C4-2B (cell line): ENCODE measurements around the gene RRBP1.

ENCODE experiments used
- H3K27ac ChIP-seq: fragments of 450-650 bp; 2 replicates; pipeline ENCODE4 v1.5.1; 2017
- ZFX ChIP-seq: fragments of 450-650 bp; IDR thresholded peaks from 2 replicates; pipeline ENCODE4 v1.6.1; 2017
- TF ChIP-seq, protein P1 (sequence below): fragments of 450-650 bp; conservative IDR thresholded peaks from 2 replicates; pipeline ENCODE4 v1.5.1; 2017; ENCODE audit warnings: mild to moderate bottlenecking

The RRBP1 gene

GRCh38 chr20:17723301-17723691 is 41.3 kb upstream of the RRBP1 start:
- no peak overlapping the region for H3K27ac ChIP-seq
- TF ChIP-seq, protein P1, sequence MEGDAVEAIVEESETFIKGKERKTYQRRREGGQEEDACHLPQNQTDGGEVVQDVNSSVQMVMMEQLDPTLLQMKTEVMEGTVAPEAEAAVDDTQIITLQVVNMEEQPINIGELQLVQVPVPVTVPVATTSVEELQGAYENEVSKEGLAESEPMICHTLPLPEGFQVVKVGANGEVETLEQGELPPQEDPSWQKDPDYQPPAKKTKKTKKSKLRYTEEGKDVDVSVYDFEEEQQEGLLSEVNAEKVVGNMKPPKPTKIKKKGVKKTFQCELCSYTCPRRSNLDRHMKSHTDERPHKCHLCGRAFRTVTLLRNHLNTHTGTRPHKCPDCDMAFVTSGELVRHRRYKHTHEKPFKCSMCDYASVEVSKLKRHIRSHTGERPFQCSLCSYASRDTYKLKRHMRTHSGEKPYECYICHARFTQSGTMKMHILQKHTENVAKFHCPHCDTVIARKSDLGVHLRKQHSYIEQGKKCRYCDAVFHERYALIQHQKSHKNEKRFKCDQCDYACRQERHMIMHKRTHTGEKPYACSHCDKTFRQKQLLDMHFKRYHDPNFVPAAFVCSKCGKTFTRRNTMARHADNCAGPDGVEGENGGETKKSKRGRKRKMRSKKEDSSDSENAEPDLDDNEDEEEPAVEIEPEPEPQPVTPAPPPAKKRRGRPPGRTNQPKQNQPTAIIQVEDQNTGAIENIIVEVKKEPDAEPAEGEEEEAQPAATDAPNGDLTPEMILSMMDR, result no peak
- no peak for TF ChIP-seq ZFX

GRCh38 chr20:17722493-17723300 is 40.7 kb upstream of the RRBP1 start:
- TF ChIP-seq, protein P1, result no peak
- no peak for TF ChIP-seq ZFX
- H3K27ac ChIP-seq, result no peak overlapping the region

DNA sequence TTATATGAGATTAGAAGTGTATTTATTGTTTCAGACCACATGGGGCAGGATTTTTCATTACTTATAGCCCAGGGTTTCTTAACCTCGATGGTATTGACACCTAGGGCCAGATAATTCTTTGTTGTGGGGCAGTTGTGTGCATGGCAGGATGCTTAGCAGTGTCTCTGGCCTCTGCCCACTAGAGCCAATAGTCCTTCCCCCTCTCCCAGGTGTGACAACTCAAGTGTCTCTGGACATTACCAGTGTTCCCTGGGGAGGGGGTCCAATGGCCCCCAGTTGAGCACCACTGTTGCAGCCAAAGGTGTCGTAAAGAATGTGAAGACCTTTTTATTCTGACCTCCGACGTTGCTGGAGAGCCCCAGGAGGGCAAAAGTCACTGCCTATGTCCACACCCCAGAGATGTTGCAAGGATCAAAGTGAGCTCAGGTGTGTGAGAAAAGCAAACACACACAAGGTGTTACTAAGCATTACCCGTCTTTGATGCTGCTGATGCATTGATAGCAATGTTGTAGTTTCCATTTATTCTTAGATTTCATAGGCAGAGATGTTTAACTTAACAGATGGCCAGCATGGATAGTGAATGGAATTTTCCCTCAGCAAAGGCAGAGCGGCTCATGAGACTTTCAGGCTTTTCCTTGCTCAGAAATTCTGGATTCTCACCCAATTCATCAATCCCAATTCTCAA is 39.9 kb upstream of the RRBP1 start:
- no peak for TF ChIP-seq ZFX
- TF ChIP-seq, protein P1, result no peak; the same call in 1 of the 2 replicates
- H3K27ac ChIP-seq, result no peak overlapping the region

- no peak for TF ChIP-seq ZFX
- TF ChIP-seq, protein P1, result no peak
- no peak overlapping the region for H3K27ac ChIP-seq
Measured at GRCh38 chr20:17720755-17721154, 38.7 kb upstream of the RRBP1 start.

DNA sequence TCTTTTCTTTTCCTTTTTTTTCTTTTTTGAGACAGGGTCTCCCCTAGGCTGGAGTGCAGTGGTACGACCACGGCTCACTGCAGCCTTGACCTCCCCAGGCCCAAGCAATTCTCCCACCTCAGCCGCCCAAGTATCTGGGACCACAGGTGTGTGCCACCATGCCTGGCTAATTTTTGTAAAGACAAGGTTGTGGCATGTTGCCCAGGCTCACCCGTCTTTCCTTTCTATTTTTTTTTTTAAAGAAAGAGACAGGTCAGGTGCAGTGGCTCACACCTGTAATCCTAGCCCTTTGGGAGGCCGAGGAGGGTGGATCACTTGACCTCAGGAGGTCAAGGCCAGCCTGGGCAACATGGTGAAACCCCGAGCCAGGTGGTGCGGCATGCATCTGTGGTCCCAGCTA is 34.3 kb upstream of the RRBP1 start:
- TF ChIP-seq, protein P1, result no peak
- no peak for TF ChIP-seq ZFX
- no peak overlapping the region for H3K27ac ChIP-seq

- H3K27ac ChIP-seq, result no peak overlapping the region
- TF ChIP-seq, protein P1, result no peak
- TF ChIP-seq ZFX, result no peak
Measured at GRCh38 chr20:17715075-17715474, 33.0 kb upstream of the RRBP1 start.

DNA sequence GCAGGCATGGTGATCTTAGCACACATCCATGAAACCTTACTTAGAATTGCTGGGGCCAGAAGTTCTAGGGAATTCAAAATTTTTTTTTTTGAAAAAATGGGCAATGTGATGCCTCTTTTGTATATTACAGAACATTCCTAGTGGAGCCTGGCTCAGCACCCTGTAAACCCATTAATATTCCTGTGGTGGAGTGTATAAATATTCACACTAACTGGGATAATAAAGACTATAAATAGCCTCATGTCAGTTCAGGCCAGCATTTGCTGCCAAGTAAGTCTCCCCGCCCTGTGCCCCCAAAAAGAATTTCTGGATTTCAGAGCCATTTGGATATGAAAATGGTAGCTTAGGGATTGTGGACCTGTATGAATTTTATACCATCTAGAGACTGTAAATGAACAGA is 32.6 kb upstream of the RRBP1 start:
- TF ChIP-seq, protein P1, result no peak
- TF ChIP-seq ZFX, result no peak
- H3K27ac ChIP-seq, result no peak overlapping the region
